ENCODE results near the gene RPL29. TPM values are rescaled to one million over a fixed set of nuclear protein-coding genes. Genes with fewer than 3 reads are reported as not detected.

RPL29 gene
- total RNA-seq, 1 donor from 2014 or later = 957 TPM

DNA sequence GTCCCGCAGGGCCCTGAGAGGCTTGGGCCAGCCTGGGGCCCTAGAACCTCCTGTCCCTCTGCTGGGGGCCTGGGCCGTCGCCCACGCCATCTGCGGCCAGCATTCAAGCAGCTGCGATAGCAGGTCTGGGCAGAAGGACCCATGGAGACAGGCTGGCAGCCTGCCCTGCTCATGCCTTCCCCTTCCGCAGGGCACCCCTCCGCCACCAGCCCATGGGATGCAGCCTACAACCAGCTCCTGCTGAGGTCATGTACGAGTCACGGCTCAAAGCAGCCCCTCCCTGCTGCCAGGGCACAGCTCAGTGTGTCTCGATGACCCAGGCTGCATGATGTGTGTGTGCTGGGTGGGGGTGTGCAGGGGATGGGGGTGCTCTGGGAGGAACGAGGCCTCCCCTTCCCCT lies 32.9 kb upstream of the RPL29 start:
- H3K4me1 Mint-ChIP-seq (ENCODE audit: unreplicated experiment) = peaks cover 26% of the 10 kb centered on the region
- no peaks in the 10 kb centered on the region for H3K27me3 Mint-ChIP-seq (ENCODE audit: unreplicated experiment)
- no peak overlapping the region for H3K27ac Mint-ChIP-seq (ENCODE audit: unreplicated experiment)
- H3K4me3 Mint-ChIP-seq (ENCODE audit: unreplicated experiment) = no peak overlapping the region
- no peaks in the 10 kb centered on the region for H3K9me3 Mint-ChIP-seq (ENCODE audit: unreplicated experiment)
- H3K36me3 Mint-ChIP-seq (ENCODE audit: unreplicated experiment) = no peaks in the 10 kb centered on the region
- DNase-seq (ENCODE audit: extremely low spot score, unreplicated experiment) = no peak
- TF ChIP-seq, protein P1, sequence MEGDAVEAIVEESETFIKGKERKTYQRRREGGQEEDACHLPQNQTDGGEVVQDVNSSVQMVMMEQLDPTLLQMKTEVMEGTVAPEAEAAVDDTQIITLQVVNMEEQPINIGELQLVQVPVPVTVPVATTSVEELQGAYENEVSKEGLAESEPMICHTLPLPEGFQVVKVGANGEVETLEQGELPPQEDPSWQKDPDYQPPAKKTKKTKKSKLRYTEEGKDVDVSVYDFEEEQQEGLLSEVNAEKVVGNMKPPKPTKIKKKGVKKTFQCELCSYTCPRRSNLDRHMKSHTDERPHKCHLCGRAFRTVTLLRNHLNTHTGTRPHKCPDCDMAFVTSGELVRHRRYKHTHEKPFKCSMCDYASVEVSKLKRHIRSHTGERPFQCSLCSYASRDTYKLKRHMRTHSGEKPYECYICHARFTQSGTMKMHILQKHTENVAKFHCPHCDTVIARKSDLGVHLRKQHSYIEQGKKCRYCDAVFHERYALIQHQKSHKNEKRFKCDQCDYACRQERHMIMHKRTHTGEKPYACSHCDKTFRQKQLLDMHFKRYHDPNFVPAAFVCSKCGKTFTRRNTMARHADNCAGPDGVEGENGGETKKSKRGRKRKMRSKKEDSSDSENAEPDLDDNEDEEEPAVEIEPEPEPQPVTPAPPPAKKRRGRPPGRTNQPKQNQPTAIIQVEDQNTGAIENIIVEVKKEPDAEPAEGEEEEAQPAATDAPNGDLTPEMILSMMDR (IDR thresholded peaks at IDR 0.05) = no peak

DNA sequence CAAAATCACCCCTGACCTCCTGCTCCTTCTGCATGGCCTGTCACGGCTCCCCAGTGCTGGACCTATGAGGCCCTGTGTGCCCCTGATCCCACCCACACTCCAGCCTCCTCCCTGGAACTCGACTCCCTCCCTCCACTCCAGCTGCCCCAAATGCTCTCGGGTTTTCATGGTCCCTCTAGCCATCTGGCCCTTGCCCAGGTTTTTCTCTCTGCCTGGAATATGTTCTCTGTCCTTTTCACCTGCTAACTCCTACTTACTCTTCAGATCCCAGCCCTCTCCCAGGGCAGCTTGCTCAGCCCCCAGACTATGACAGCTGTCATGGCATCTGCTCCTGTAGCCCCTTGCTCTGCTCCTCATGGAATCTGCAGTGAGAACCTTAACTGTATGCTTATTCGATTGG lies 30.3 kb upstream of the RPL29 start:
- Mint-ChIP-seq H3K27me3 (ENCODE audit: unreplicated experiment) (no peaks in the 10 kb centered on the region), H3K27ac (ENCODE audit: unreplicated experiment) (no peak overlapping the region), H3K4me3 (ENCODE audit: unreplicated experiment) (no peak overlapping the region), H3K9me3 (ENCODE audit: unreplicated experiment) (no peaks in the 10 kb centered on the region), H3K4me1 (ENCODE audit: unreplicated experiment) (peaks cover 48% of the 10 kb centered on the region), H3K36me3 (ENCODE audit: unreplicated experiment) (no peaks in the 10 kb centered on the region)
- TF ChIP-seq, protein P1 (IDR thresholded peaks at IDR 0.05) = no peak
- no peak for DNase-seq (ENCODE audit: extremely low spot score, unreplicated experiment)

DNA sequence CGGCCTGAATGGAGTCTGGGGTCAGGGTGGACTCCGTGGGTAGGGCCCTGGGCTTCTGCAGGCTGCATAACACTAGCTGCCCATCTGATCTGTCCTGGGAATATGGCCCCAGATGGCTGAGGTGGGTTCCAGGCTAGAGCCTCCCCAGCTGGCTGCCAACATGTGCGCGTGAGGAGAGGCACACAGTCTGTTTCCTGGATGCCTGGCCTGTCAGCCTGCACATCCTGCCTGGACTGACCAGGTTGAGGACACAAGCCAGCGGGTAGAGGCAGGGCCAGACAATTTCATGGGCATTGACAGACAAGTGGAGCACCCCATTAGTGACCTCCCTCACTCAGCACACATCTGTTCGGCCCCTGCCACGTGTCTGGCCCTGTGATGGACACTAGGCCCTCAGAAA lies 29.8 kb upstream of the RPL29 start:
- H3K36me3 Mint-ChIP-seq (ENCODE audit: unreplicated experiment) = no peaks in the 10 kb centered on the region
- H3K9me3 Mint-ChIP-seq (ENCODE audit: unreplicated experiment) = no peaks in the 10 kb centered on the region
- H3K4me3 Mint-ChIP-seq (ENCODE audit: unreplicated experiment) = no peak overlapping the region
- no peak for DNase-seq (ENCODE audit: extremely low spot score, unreplicated experiment)
- H3K27me3 Mint-ChIP-seq (ENCODE audit: unreplicated experiment) = no peaks in the 10 kb centered on the region
- H3K27ac Mint-ChIP-seq (ENCODE audit: unreplicated experiment) = no peak overlapping the region
- TF ChIP-seq, protein P1 (IDR thresholded peaks at IDR 0.05) = no peak
- peaks cover 48% of the 10 kb centered on the region for H3K4me1 Mint-ChIP-seq (ENCODE audit: unreplicated experiment)

DNA sequence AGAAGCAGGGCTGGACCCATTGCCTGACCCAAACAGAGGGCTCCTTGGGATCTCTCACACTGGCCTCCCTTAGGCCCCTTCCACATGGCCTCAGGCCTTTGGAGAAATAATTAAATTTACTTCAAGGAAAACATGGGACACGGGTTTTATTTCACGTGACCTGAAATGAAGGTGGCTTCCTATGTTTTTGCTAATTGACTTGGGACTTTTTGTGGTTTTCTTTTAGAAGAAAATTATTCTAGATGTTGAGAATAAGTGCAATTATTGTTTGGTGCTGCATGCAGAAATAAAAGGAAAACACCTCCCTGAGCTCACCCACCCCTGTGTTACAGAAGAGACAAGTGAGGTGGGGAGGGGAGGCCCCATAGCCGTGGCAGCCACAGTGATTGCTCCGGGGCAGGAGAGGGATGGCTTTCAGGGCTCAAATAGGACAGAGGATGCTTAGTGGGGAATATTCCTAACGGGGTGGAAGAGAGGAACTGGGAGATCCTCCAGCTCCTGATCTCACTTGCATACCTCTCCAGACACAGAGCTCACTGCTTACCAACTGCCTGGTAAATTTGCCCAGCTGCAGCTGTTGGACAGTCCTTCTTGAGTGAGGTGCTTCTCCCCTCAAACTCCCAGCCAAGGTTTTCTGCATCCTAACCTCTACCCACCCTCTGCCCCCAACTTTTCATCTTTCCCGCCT lies 29.2 kb upstream of the RPL29 start:
- no peak overlapping the region for H3K4me3 Mint-ChIP-seq (ENCODE audit: unreplicated experiment)
- H3K9me3 Mint-ChIP-seq (ENCODE audit: unreplicated experiment) = no peaks in the 10 kb centered on the region
- no peak overlapping the region for H3K27ac Mint-ChIP-seq (ENCODE audit: unreplicated experiment)
- H3K27me3 Mint-ChIP-seq (ENCODE audit: unreplicated experiment) = no peaks in the 10 kb centered on the region
- DNase-seq (ENCODE audit: extremely low spot score, unreplicated experiment) = no peak
- TF ChIP-seq, protein P1 (IDR thresholded peaks at IDR 0.05) = no peak
- H3K4me1 Mint-ChIP-seq (ENCODE audit: unreplicated experiment) = peaks cover 48% of the 10 kb centered on the region
- no peaks in the 10 kb centered on the region for H3K36me3 Mint-ChIP-seq (ENCODE audit: unreplicated experiment)

DNA sequence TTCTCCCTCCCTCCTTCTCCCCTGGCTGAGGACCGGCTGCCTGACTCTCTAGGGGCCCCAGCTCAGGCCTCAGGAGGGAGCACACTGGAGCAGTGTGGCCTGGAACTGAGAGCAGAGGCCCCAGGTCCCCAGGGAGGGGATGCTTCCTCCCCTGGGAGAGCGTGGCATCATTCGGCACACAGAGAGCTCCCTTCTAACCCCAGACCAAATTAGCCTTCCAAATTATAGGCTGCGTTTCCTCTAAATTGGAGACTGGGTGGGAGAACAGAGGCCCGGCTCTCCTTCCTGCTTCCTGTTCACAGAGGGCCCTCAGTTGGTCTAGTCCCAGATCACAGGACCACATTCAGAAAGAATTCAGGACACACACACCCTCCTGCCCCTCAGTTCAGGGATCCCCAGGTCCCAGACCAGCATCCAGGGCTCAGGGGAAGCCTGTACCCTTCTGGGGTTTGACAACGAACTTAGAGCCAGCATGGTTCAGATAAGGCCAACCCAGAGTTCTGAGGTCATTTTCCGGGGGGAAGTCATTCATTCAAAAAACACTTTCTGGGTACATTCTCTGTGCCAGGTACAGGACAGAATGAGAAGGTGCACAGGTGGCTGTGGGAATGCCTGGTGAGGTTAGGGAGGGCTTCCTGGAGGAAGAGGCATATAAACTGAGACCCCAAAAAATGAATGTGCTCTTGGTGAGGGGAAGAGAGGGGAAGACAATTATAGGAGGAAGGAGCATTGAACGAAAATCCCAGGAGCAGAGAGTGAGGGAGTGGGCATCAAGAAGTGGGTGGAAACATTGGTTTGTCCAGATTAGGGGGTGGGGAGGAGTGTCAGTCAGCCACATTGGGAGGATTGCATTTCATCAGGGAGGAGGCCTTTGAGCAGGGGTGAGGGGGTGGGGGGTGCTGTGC lies 28.4 kb upstream of the RPL29 start:
- Mint-ChIP-seq H3K4me1 (ENCODE audit: unreplicated experiment) (peaks cover 54% of the 10 kb centered on the region), H3K4me3 (ENCODE audit: unreplicated experiment) (no peak overlapping the region), H3K27ac (ENCODE audit: unreplicated experiment) (no peak overlapping the region), H3K36me3 (ENCODE audit: unreplicated experiment) (no peaks in the 10 kb centered on the region), H3K9me3 (ENCODE audit: unreplicated experiment) (no peaks in the 10 kb centered on the region), H3K27me3 (ENCODE audit: unreplicated experiment) (no peaks in the 10 kb centered on the region)
- DNase-seq (ENCODE audit: extremely low spot score, unreplicated experiment) = no peak
- TF ChIP-seq, protein P1 (IDR thresholded peaks at IDR 0.05) = no peak

Measured in osteocyte (in vitro differentiated cells).